GM18511 (cell line): ENCODE results near the gene TCF4.

Experiments
- ATAC-seq: cut with Tn5 transposase; IDR thresholded peaks from one replicate; pipeline ENCODE4 v1.9.1; 2021; ENCODE audit warnings: mild to moderate bottlenecking, moderate library complexity; ENCODE audit not compliant: unreplicated experiment

TCF4 gene

DNA sequence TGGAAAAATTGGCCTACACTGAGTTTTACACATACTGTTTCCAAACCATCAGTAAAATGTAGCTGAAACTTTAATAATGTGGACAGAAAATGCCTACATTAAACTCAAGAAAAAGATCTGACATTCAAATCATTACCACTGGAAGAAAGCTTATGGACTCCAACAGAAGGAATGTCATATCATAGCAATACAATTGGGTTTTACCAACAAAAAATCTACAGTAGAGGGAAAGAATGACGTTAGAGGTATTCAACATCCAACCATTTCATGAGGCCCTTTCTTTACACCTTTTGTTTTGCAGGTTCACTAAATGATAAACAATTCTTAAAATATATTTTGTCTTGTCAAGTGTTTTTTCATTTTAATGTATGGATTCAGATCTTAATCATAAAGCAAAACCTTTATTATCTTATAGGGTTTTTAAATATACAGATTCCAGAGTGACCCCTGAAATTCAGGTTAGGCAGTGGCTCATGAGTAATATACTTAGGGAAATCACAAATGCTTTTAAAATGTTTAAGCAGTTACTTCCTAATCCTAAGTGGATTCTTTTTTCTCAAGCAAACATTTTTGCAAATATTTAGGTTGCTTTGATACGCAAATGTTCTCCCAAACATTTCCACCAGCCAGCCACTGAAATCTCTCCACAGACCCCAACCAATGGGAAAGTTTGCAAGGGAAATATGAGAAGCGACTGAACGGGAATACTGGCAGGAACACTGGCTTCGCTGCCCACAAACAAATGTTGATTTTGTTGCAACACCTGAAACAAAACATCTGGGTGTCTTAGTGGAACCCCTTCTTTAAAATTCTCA, 168.7 kb downstream of the TCF4 start:
- ATAC-seq = no peak

- ATAC-seq = no peak
Observed at GRCh38 chr18:55418439-55418838, 169.6 kb downstream of the TCF4 start.

DNA sequence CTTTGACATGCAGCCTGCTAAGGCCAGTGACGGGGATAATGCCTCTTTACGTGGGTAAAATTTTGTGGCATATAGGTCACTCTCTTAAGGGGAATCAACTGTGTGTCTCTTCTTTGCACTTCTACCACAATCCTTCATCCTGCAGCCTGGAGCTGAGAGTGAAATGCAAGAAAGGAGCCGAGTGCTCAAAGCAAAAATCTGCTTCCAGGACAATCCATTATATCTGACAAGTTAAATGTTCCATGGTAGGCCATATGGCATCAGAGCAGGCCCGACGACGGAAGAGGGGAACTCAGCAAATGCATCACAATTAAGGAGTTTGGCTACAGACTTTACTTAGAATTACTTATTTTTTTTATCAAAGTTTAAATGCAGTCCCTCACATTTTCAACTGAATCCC, 171.2 kb downstream of the TCF4 start:
- no peak for ATAC-seq

- peak; percentile 87 for ATAC-seq
Observed at GRCh38 chr18:55415258-55415871, 172.6 kb downstream of the TCF4 start.

DNA sequence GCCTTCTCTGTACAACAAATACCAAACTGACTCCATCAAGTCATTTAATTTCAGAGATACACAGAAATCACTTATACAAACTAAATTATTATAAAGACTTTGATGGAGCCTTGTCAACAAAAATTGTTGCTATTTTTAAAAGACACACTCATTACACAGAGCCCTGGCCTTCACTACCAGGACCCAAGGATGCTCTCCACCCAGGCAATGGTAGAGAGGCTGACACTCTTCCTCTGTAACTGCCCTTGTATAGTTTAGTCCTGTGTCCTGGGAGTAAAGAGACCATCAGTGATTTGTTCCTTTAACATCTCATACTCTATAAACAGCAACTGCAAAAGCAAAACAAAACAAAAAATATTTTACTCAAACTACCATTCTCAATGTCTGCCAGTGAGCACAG, 173.5 kb downstream of the TCF4 start:
- ATAC-seq = no peak

DNA sequence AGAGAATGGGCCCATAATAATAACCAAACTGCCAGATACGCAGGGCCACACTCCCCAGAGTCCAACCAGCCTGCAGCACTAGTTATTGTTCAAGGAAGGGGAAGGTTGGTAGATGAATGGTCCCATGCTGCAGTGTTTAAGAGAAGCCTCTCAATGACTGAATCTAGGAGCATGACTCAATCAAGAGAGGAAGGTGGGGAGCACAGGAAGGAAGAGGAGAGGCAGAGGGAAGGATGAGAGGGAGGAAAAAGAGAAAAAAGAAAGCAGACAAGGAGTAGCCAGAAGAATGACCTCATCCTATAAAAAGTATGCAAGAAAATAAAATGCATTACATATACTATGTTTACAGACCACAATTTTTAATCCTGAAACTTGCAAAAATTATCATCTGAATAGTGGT, 174.5 kb downstream of the TCF4 start:
- no peak for ATAC-seq

DNA sequence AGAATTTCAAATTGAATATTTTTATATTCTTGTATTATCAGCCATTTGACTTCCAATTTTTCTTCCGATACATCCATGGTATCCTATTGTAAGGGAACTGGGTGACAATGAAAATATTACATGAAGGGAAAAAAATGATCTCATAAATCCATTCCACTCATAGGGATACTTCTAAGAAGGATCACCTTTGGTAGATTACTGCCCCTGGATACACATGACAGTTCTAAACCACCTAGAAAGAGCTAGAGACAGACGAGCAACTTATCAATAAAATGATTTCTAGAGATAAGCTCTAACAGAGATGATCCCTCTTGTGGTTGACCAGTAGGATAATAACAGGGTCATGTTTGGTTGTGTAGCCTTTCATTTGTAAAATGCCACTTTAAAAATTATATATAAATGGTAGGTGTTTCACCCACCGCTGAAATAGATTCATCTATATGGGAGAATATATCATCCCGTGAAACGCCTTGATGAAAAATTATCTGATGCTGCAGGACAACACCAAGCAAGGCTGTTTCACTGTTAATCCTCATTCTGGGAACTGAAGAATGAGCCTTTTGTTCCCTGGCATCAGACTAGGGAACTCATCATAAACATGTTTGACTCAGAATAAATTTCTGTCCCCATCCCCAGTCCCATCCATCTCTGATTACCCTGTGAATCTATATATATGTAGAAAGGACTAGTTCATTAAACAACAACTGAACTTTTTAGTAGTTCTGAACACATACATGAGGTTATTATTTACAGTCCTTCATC, 180.0 kb downstream of the TCF4 start:
- ATAC-seq = no peak

GRCh38 chr18:55407191-55407590, 180.8 kb downstream of the TCF4 start:
- ATAC-seq = no peak

GRCh38 chr18:55406451-55406991, 181.5 kb downstream of the TCF4 start:
- no peak for ATAC-seq

DNA sequence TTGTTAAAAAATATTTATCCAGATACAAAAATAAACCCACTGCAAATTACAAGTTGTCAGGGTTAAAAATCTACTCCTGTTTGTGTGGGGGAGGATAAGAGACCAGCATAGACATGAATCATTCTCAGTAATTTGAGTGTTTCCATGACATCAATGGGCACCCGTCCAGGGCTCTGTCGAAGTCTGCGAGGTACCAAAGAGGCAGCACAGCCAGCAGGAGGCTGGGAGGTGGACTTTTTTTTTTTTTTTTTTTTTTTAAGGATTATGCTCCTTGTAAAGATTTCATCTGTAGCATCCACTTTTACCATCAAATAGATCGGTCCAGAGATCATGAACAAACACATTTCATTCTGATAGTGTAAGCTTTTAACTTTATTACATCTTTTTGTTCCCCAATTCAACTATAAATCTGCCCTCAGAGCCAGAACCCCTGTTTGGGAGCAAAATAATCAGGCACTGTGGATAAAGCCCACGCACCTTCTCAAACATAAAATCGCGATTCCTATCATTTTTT, 182.0 kb downstream of the TCF4 start:
- ATAC-seq = no peak

DNA sequence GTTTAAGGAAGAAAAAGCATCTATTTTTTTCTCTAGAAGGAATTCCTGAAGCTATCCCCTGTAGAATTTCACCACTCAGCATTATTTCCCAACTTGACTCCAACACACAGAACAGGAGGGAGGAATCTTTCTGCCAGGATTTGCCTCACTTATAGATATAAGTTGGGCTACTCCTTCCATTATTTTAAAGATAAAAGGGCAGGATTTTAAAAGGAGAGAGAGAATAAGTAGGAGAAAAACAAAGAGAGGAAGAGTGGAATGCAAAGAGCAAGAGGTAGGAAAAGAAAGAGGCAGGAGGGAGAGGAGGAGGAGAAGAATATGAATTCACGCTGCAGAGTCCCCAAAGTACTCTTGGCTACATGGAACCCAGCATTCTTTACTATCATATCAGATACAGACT, 182.5 kb downstream of the TCF4 start:
- no peak for ATAC-seq

GRCh38 chr18:55404832-55405465, 183.0 kb downstream of the TCF4 start:
- peak; percentile 61 for ATAC-seq

DNA sequence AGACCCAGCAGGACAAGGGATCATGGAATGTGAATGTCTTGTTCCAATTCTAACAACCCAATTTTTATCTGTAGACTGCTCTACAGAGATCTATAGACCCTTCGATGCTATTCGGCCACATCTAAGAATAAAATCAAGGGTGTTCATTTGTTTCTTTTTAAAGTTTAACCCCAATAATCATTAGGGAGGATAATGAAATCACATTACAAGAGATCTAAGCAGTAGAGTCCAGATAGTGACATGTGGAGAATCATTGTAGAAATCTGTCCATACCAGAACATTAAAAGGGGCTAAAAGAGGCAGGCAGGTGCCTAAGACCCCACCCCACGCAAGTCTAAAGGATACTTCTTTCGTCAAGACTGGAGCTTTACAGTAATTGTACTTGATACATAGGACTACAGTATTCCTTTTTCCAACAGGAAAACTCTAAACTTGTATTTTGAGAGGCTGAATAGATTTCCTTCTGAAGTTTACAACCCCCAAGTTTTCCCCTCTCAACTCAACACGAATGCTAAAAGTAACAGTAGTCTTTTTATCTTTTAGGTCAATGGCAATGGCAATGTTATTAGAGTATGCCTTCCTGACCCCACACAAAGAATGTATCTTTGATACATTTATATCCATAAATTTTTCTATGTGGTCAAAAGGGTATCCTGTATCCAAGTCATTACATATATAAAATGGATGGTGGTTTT, 183.7 kb downstream of the TCF4 start:
- ATAC-seq = no peak

- ATAC-seq = no peak
Observed at GRCh38 chr18:55403421-55403949, 184.5 kb downstream of the TCF4 start.

DNA sequence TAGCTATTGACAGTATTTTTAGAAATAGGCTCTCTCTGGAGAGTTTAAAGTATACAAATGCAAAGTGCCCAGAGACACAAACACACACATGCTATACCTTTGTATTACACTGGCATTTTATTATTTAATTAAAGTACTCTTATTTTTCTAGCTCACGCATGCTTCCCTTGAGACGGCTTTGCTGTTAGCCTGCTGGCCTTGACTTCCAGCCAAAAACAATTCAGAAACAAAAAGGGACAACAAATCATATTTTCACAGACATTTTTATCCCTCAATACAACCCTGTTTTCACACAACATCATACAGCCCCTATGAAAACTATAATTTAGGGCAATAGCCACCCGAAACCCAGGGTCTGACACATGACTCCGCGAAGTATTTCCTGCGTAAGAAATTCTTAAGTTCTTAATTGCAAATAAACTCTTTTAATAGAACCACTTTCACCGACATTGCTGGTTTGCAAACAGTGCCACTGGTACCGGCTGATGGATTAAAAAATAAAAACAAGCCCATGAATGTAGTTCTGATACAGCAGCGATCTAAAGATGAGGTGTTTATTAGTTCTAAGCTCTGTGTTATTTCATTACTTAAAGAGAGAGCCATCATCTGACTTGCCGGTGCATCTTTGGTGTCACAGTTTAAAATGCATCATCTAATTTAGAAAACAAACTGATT, 185.1 kb downstream of the TCF4 start:
- ATAC-seq = no peak

DNA sequence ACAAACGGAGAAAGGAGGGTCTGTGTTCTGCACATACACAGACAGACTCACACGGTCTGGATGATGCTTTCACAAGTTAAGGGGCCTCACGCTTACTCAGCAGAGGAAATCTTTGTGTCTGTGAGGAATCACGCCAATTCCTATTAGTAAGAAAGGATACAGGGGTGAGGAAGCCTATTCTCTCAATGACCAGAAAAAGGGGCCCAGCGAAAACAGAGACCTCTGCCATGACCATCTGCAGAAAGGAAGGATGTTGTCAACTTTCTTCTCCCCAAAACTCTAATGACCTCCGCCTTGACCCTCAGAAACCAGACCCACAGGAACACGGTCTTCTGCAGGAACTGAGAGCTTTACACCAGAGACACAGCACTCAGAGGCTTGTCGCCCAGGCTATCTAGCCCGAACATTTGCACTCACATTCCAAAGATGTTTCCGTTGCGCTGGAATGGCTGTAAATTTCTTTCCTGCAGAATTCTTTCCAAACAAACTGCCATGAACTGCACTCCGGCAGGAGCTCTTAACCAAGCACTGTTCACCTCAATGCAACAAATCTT, 186.3 kb downstream of the TCF4 start:
- ATAC-seq = no peak

GRCh38 chr18:55400590-55401541, 187.1 kb downstream of the TCF4 start:
- no peak for ATAC-seq

DNA sequence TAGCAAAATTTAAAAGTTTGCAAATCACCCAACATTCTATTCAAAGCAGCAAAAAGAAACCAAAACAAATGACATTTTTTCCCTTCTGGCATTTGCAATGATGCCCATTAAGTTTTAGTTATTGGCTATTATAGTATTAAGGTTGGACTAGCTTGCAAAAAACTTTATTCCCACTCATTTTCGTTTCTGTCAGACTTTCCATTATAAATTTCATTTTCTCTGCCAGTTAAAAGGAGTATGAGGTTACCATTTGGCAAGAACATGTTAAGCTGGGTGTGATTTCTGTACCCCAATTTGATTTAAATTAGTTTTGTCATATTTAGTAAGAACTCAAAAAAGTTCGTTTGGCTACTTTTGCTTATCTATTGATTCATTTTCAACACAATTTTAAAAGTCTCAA, 187.9 kb downstream of the TCF4 start:
- ATAC-seq = no peak
